Measurements from ENCODE around the gene ATIC. TPM values are rescaled to one million over a fixed set of nuclear protein-coding genes. Genes with fewer than 3 reads are reported as not detected.

The ATIC gene
- total RNA-seq, 1 donor from 2014 or later = 145 TPM

- H3K4me1 Mint-ChIP-seq (ENCODE audit: low read depth) = no peaks in the 10 kb centered on the region
- H3K27ac Mint-ChIP-seq = peak overlapping the region; percentile 45
- peaks cover 72% of the 10 kb centered on the region for H3K36me3 Mint-ChIP-seq (ENCODE audit: insufficient read depth)
- H3K9me3 Mint-ChIP-seq (ENCODE audit: low read depth) = no peaks in the 10 kb centered on the region
- no peak overlapping the region for H3K4me3 Mint-ChIP-seq (ENCODE audit: low read depth)
- H3K27me3 Mint-ChIP-seq = no peaks in the 10 kb centered on the region
- DNase-seq (ENCODE audit: low spot score, unreplicated experiment) = no peak
- TF ChIP-seq CTCF (IDR thresholded peaks at IDR 0.05; ENCODE audit: unreplicated experiment) = no peak
Observed at GRCh38 chr2:215380699-215381098, 68.8 kb downstream of the ATIC start.

GRCh38 chr2:215382011-215382410, 70.2 kb downstream of the ATIC start:
- Mint-ChIP-seq H3K4me1 (ENCODE audit: low read depth) (no peaks in the 10 kb centered on the region), H3K4me3 (ENCODE audit: low read depth) (no peak overlapping the region), H3K27me3 (no peaks in the 10 kb centered on the region), H3K9me3 (ENCODE audit: low read depth) (no peaks in the 10 kb centered on the region), H3K27ac (peak overlapping the region; percentile 59), H3K36me3 (ENCODE audit: insufficient read depth) (peaks cover 72% of the 10 kb centered on the region)
- no peak for DNase-seq (ENCODE audit: low spot score, unreplicated experiment)
- TF ChIP-seq CTCF (IDR thresholded peaks at IDR 0.05; ENCODE audit: unreplicated experiment) = no peak

- Mint-ChIP-seq H3K9me3 (ENCODE audit: low read depth) (no peaks in the 10 kb centered on the region), H3K27ac (peak overlapping the region; percentile 59), H3K36me3 (ENCODE audit: insufficient read depth) (peaks cover 71% of the 10 kb centered on the region), H3K27me3 (no peaks in the 10 kb centered on the region), H3K4me1 (ENCODE audit: low read depth) (no peaks in the 10 kb centered on the region), H3K4me3 (ENCODE audit: low read depth) (no peak overlapping the region)
- DNase-seq (ENCODE audit: low spot score, unreplicated experiment) = no peak
- TF ChIP-seq CTCF (IDR thresholded peaks at IDR 0.05; ENCODE audit: unreplicated experiment) = no peak
Observed at GRCh38 chr2:215382480-215382879, 70.6 kb downstream of the ATIC start.

- H3K9me3 Mint-ChIP-seq (ENCODE audit: low read depth) = no peaks in the 10 kb centered on the region
- no peaks in the 10 kb centered on the region for H3K27me3 Mint-ChIP-seq
- no peak overlapping the region for H3K4me3 Mint-ChIP-seq (ENCODE audit: low read depth)
- no peak for DNase-seq (ENCODE audit: low spot score, unreplicated experiment)
- H3K36me3 Mint-ChIP-seq (ENCODE audit: insufficient read depth) = peaks cover 68% of the 10 kb centered on the region
- no peaks in the 10 kb centered on the region for H3K4me1 Mint-ChIP-seq (ENCODE audit: low read depth)
- H3K27ac Mint-ChIP-seq = peak overlapping the region; percentile 24
- no peak for TF ChIP-seq CTCF (IDR thresholded peaks at IDR 0.05; ENCODE audit: unreplicated experiment)
Observed at GRCh38 chr2:215383652-215384279, 71.9 kb downstream of the ATIC start.

GRCh38 chr2:215384710-215385109, 72.9 kb downstream of the ATIC start:
- no peak for TF ChIP-seq CTCF (IDR thresholded peaks at IDR 0.05; ENCODE audit: unreplicated experiment)
- Mint-ChIP-seq H3K9me3 (ENCODE audit: low read depth) (no peaks in the 10 kb centered on the region), H3K36me3 (ENCODE audit: insufficient read depth) (peaks cover 62% of the 10 kb centered on the region), H3K4me1 (ENCODE audit: low read depth) (no peaks in the 10 kb centered on the region), H3K27ac (peak overlapping the region; percentile 67), H3K4me3 (ENCODE audit: low read depth) (no peak overlapping the region), H3K27me3 (no peaks in the 10 kb centered on the region)
- no peak for DNase-seq (ENCODE audit: low spot score, unreplicated experiment)
